B cell (primary cell): ENCODE results near the gene CENPF. TPM values are rescaled to one million over a fixed set of nuclear protein-coding genes. Genes with fewer than 3 reads are reported as not detected.

Experiments
- ATAC-seq: fragments of 200-7000 bp; cut with Tn5 transposase; one replicate; pipeline ENCODE4 v1.10.0; 2021; ENCODE audit warnings: low read depth, mild to moderate bottlenecking, moderate number of reproducible peaks, moderate library complexity
- CTCF ChIA-PET: fragments of 350-600 bp; sonication (Branson Sonifier 250); formaldehyde crosslinking; loops from one replicate; lab custom pipeline; 2021; ENCODE audit warnings: antibody characterized with exemption, inconsistent platforms; lab: Charles Lee
- POLR2A ChIA-PET: fragments of 350-600 bp; sonication (Branson Sonifier 250); formaldehyde crosslinking; loops from one replicate; lab custom pipeline; 2021; ENCODE audit warnings: antibody characterized with exemption; lab: Charles Lee
- DNase-seq: peaks from one replicate; pipeline ENCODE4 v3.0.0; 2013
- H2AFZ ChIP-seq: 2 replicates; pipeline ENCODE4 v1.6.1; 2012; ENCODE audit warnings: mild to moderate bottlenecking, low read depth, low read length; ENCODE audit not compliant: insufficient read depth, poor library complexity, severe bottlenecking
- H3K27ac ChIP-seq, 2 donors: 1 replicate in 1 of 2; 2 replicates in 1 of 2; pipeline ENCODE4 v1.5.1; 2012 to 2013; ENCODE audit warnings: low read length in 2 of 2, mild to moderate bottlenecking in 2 of 2, moderate library complexity in 1 of 2
- H3K27me3 ChIP-seq, 4 experiments: fragments of 200-600 bp in 1 of 4; sonication (generic) in 1 of 4; replicated peaks in 1 of 4; 1 replicate in 2 of 4; 2 replicates in 2 of 4; pipeline versions ENCODE4 v1.6.1 to v1.7.0; 2013 to 2016; ENCODE audit warnings: low read length in 3 of 4, mild to moderate bottlenecking in 2 of 4, mixed read lengths in 1 of 4, moderate library complexity in 1 of 4; ENCODE audit not compliant: insufficient read depth in 4 of 4, control insufficient read depth in 3 of 4; ENCODE audit errors: control extremely low read depth in 1 of 4
- H3K36me3 ChIP-seq, 2 experiments: replicated peaks in 1 of 2; 1 replicate in 1 of 2; 2 replicates in 1 of 2; pipeline versions ENCODE4 v1.6.1 to v1.7.1; 2013; ENCODE audit warnings: low read length in 1 of 2; ENCODE audit not compliant: insufficient read depth in 2 of 2, control insufficient read depth in 1 of 2; ENCODE audit errors: control extremely low read depth in 1 of 2, extremely low read depth in 1 of 2
- H3K4me1 ChIP-seq, 2 donors: fragments of 200-600 bp in 1 of 2; sonication (generic) in 1 of 2; 1 replicate in 1 of 2; 2 replicates in 1 of 2; pipeline versions ENCODE4 v1.5.1 to v1.6.1; 2013 to 2017; ENCODE audit warnings: low read length in 2 of 2; ENCODE audit not compliant: control insufficient read depth in 2 of 2, insufficient read depth in 2 of 2
- H3K4me2 ChIP-seq: replicated peaks from 2 replicates; pipeline ENCODE3; 2012; ENCODE audit warnings: mild to moderate bottlenecking, low read depth, low read length; ENCODE audit not compliant: poor library complexity, severe bottlenecking
- H3K4me3 ChIP-seq, 5 experiments: fragments of 200-600 bp in 1 of 5; sonication (generic) in 1 of 5; 1 replicate in 3 of 5; 2 replicates in 2 of 5; pipeline versions ENCODE4 v1.5.1 to v1.7.0; 2011 to 2016; ENCODE audit warnings: low read length in 4 of 5, mild to moderate bottlenecking in 4 of 5, low read depth in 2 of 5, control low read depth in 1 of 5, moderate library complexity in 1 of 5; ENCODE audit not compliant: insufficient read depth in 1 of 5; ENCODE audit errors: control extremely low read depth in 1 of 5, extremely low read depth in 1 of 5
- H3K79me2 ChIP-seq: fragments of 200-600 bp; sonication (generic); one replicate; pipeline ENCODE4 v1.6.0; 2016; ENCODE audit warnings: low read length; ENCODE audit not compliant: control insufficient read depth, insufficient read depth
- H3K9ac ChIP-seq: fragments of 200-600 bp; sonication (generic); 2 replicates; pipeline ENCODE4 v1.6.1; 2017; ENCODE audit warnings: mild to moderate bottlenecking, low read length, moderate library complexity
- H3K9me3 ChIP-seq, 3 donors: one replicate each; pipeline versions ENCODE4 v1.6.1 to v1.7.1; 2013; ENCODE audit warnings: low read length in 2 of 3; ENCODE audit not compliant: control insufficient read depth in 2 of 3, insufficient read depth in 1 of 3; ENCODE audit errors: control extremely low read depth in 1 of 3
- H4K20me1 ChIP-seq: 2 replicates; pipeline ENCODE4 v1.6.0; 2012; ENCODE audit warnings: mild to moderate bottlenecking, low read length; ENCODE audit not compliant: insufficient read depth, control insufficient read depth, poor library complexity, severe bottlenecking
- H3K27ac Mint-ChIP-seq: one replicate; pipeline ENCODE4 v1.8.0; 2021; ENCODE audit warnings: mixed read lengths
- H3K27me3 Mint-ChIP-seq: one replicate; pipeline ENCODE4 v1.8.0; 2021; ENCODE audit warnings: mixed read lengths
- H3K4me1 Mint-ChIP-seq: one replicate; pipeline ENCODE4 v1.8.0; 2021; ENCODE audit warnings: mixed read lengths
- H3K4me3 Mint-ChIP-seq: one replicate; pipeline ENCODE4 v1.8.0; 2021; ENCODE audit warnings: mixed read lengths
- H3K9me3 Mint-ChIP-seq: one replicate; pipeline ENCODE4 v1.8.0; 2022; ENCODE audit warnings: mixed read lengths; ENCODE audit not compliant: insufficient read depth
- EZH2 ChIP-seq: IDR thresholded peaks from 2 replicates; pipeline ENCODE4 v1.6.1; 2012; ENCODE audit warnings: borderline replicate concordance, low read depth, mild to moderate bottlenecking, moderate library complexity, low read length; ENCODE audit not compliant: insufficient read depth, poor library complexity, severe bottlenecking
- WGBS: methylation state at CpG from one replicate; pipeline ENCODE4 v1.1.5; 2013; ENCODE audit warnings: missing lambda C conversion rate; ENCODE audit not compliant: insufficient coverage; 5-methylcytosine and 5-hydroxymethylcytosine counted together
- intact Hi-C: fragments of 100-400 bp; cut with micrococcal nuclease; formaldehyde crosslinking; loops from one replicate; pipeline ENCODE4 v1.10.0; 2022
- polyA plus RNA-seq: library from polyadenylated mRNA; depleted of rRNA; stranded (reverse); fragments of >200 nt; gene quantifications from 2 replicates; pipeline ENCODE4 v1.2.3, GENCODE V29; 2012
- total RNA-seq, 2 donors: library from RNA; stranded (reverse); fragments of 120-200 nt in 1 of 2; gene quantifications; 1 replicate in 1 of 2; 2 replicates in 1 of 2; pipeline versions ENCODE4 v1.2.3 to v1.2.4, GENCODE V29; 2013 to 2022
- TF ChIP-seq, protein P1 (sequence below): fragments of 200-600 bp; IDR thresholded peaks from one replicate; pipeline ENCODE4 v1.8.0; 2022; ENCODE audit warnings: antibody characterized with exemption, mild to moderate bottlenecking

Gene CENPF
- total and polyA plus RNA-seq, 2 donors (not counting 1 experiment from before 2014, with no cell fraction given) = 0.12 to 3.0 TPM

DNA sequence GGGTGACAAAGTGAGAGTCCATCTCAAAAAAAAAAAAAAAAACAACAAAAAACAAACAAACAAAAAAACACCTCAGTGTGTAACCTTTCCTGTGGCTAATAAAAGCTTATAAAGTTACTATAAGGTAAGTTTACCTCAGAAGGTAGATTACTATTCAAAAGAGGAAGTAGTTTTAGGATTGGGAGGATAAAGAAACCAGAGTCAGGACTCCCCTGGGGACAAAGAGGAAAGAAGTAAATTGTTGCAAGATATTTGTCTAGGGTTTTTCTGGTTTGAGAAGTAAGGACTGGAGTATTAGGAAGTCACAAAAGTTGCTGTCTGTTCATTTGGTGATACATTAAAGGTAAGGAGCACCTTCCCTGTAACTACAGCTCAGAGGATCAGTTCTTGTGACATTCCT is 23.8 kb upstream of the CENPF start:
- no peak overlapping the region for H2AFZ ChIP-seq
- no peaks in the 10 kb centered on the region for H3K36me3 ChIP-seq
- no peak overlapping the region for H3K9ac ChIP-seq
- H3K4me1 ChIP-seq = peaks cover 0 to 4% of the 10 kb centered on the region in 2 donors
- ATAC-seq = no peak
- TF ChIP-seq, protein P1, sequence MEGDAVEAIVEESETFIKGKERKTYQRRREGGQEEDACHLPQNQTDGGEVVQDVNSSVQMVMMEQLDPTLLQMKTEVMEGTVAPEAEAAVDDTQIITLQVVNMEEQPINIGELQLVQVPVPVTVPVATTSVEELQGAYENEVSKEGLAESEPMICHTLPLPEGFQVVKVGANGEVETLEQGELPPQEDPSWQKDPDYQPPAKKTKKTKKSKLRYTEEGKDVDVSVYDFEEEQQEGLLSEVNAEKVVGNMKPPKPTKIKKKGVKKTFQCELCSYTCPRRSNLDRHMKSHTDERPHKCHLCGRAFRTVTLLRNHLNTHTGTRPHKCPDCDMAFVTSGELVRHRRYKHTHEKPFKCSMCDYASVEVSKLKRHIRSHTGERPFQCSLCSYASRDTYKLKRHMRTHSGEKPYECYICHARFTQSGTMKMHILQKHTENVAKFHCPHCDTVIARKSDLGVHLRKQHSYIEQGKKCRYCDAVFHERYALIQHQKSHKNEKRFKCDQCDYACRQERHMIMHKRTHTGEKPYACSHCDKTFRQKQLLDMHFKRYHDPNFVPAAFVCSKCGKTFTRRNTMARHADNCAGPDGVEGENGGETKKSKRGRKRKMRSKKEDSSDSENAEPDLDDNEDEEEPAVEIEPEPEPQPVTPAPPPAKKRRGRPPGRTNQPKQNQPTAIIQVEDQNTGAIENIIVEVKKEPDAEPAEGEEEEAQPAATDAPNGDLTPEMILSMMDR = no peak
- TF ChIP-seq EZH2 = no peak
- H3K27me3 ChIP-seq = no peaks in the 10 kb centered on the region
- H3K4me1 Mint-ChIP-seq = peaks cover 3% of the 10 kb centered on the region
- peak; percentile 7 for DNase-seq
- H3K27ac ChIP-seq = no peak overlapping the region
- no peak overlapping the region for H3K27ac Mint-ChIP-seq
- H3K4me2 ChIP-seq = no peak overlapping the region
- H3K27me3 Mint-ChIP-seq = peaks cover 11% of the 10 kb centered on the region
- intact Hi-C loops = no loop called here
- no peak overlapping the region for H3K4me3 ChIP-seq
- H4K20me1 ChIP-seq = no peaks in the 10 kb centered on the region
- ChIA-PET CTCF (interaction anchor here (0.8 kb wide), 1 partner anchor 318 kb away, joined by 3 read pairs; no protein-coding TSS in a partner anchor), POLR2A (no interaction called here)
- H3K4me3 Mint-ChIP-seq = no peak overlapping the region
- H3K9me3 Mint-ChIP-seq = peaks cover 10% of the 10 kb centered on the region
- peaks cover 0 to 15% (median 15%) of the 10 kb centered on the region in 3 donors for H3K9me3 ChIP-seq
- H3K79me2 ChIP-seq = no peaks in the 10 kb centered on the region

DNA sequence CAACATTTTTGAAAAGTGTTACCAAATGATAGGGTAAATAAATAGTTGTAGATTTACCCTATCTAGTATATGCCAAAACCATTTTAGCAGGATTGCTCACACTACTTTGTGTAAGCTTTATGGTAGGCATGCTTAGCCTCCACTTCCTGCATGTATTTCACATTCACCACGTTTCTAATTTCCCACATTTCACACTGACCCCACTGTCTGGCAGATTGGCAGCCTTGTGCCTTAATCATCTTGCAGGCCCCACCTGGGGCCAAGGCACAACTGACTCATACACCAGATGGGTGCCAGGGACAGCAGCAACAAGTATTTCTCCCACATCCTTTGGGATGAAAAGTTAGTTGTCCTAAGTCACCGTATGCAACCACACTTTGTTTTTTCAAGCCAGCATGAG is 21.2 kb upstream of the CENPF start:
- Histone ChIP-seq H4K20me1 (no peaks in the 10 kb centered on the region), H3K27ac (no peak overlapping the region), H2AFZ (no peak overlapping the region), H3K27me3 (no peaks in the 10 kb centered on the region), H3K9me3 (peaks cover 0 to 14% (median 2%) of the 10 kb centered on the region in 3 donors), H3K36me3 (no peaks in the 10 kb centered on the region), H3K79me2 (no peaks in the 10 kb centered on the region), H3K4me1 (peaks cover 0 to 4% of the 10 kb centered on the region in 2 donors), H3K9ac (no peak overlapping the region), H3K4me3 (no peak overlapping the region), H3K4me2 (no peak overlapping the region)
- POLR2A ChIA-PET = no interaction called here
- Mint-ChIP-seq H3K4me1 (peaks cover 3% of the 10 kb centered on the region), H3K9me3 (peaks cover 2% of the 10 kb centered on the region), H3K27me3 (peaks cover 12% of the 10 kb centered on the region), H3K4me3 (no peak overlapping the region), H3K27ac (no peak overlapping the region)
- CTCF ChIA-PET = no interaction called here
- no peak for ATAC-seq
- TF ChIP-seq EZH2 = no peak
- TF ChIP-seq, protein P1 = no peak
- DNase-seq = no peak
- intact Hi-C loops = loop anchor here (2.0 kb wide), 1 partner anchor 35 kb away; no protein-coding TSS in a partner anchor
- 22% methylated on average over 1 of the region's 2 CpGs for WGBS
